Measurements from ENCODE around the gene PAPOLA. TPM values are rescaled to one million over a fixed set of nuclear protein-coding genes. Genes with fewer than 3 reads are reported as not detected.

PAPOLA gene
- total and polyA plus RNA-seq, 4 donors: 62.2 to 285 (median 96.2) TPM

DNA sequence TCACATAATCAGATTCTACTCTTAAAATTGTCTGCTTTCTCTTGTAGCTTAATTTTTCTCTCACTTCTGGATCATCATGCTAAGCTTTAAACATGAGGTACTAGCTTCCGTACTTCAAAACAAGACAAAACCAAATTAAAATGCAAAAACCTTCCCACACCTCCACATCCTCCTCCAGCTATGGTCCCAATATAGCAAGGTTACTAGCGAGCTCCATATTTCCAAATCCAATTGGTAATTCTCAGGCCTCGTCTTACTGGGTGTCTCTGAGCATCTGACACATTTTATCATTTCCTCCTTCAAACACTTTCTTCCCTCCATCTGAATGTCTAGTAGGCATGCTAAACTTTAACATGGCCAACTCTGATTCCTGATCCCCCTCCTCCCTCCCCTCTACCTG is 7.9 kb upstream of the PAPOLA start:
- Histone ChIP-seq H3K27me3 (ENCODE audit: control insufficient read depth in 3 of 3, insufficient read depth in 3 of 3, low read length in 2 of 3) (peaks cover 0 to 4% (median 3%) of the 10 kb centered on the region in 3 donors), H3K4me1 (ENCODE audit: control insufficient read depth in 5 of 5, insufficient read depth in 5 of 5, low read length in 5 of 5) (no peaks in the 10 kb centered on the region), H3K27ac (ENCODE audit: low read depth in 1 of 2, low read length in 1 of 2) (no peak overlapping the region), H3K9me3 (ENCODE audit: control insufficient read depth in 4 of 4, insufficient read depth in 3 of 4, low read length in 3 of 4) (no peaks in the 10 kb centered on the region), H3K9ac (ENCODE audit: insufficient read depth in 1 of 2, low read length in 2 of 2) (no peak overlapping the region), H3K4me3 (no peak overlapping the region), H3K36me3 (ENCODE audit: control insufficient read depth in 4 of 4, insufficient read depth in 4 of 4, low read length in 4 of 4) (no peaks in the 10 kb centered on the region)
- no peak for DNase-seq
- no peak for ATAC-seq (ENCODE audit: insufficient read depth, low FRiP score)
- 88 to 93% methylated on average over 3 of the region's 3 CpGs for WGBS, 2 donors
- TF ChIP-seq, protein P1, sequence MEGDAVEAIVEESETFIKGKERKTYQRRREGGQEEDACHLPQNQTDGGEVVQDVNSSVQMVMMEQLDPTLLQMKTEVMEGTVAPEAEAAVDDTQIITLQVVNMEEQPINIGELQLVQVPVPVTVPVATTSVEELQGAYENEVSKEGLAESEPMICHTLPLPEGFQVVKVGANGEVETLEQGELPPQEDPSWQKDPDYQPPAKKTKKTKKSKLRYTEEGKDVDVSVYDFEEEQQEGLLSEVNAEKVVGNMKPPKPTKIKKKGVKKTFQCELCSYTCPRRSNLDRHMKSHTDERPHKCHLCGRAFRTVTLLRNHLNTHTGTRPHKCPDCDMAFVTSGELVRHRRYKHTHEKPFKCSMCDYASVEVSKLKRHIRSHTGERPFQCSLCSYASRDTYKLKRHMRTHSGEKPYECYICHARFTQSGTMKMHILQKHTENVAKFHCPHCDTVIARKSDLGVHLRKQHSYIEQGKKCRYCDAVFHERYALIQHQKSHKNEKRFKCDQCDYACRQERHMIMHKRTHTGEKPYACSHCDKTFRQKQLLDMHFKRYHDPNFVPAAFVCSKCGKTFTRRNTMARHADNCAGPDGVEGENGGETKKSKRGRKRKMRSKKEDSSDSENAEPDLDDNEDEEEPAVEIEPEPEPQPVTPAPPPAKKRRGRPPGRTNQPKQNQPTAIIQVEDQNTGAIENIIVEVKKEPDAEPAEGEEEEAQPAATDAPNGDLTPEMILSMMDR (IDR thresholded peaks at IDR 0.05; ENCODE audit: control extremely low read depth, extremely low read depth): no peak

DNA sequence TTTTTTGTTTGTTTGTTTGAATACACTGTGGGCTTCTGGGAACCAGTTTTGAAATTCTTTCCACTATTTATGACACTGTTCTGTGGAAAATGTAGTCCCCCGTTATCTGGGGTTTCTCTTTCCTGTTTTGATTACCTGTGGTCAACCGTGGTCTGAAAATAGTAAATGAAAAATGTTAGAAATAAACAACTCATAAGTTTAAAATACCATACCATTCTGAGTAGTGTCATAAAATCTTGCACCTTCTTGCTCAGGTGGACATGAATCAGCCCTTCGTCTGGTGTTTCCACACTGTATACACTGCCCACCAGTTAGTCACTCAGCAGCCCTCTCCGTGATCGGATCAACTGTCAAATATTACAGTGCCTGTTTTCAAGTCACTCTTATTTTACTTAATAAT is 5.1 kb upstream of the PAPOLA start:
- Histone ChIP-seq H3K9me3 (ENCODE audit: control insufficient read depth in 4 of 4, insufficient read depth in 3 of 4, low read length in 3 of 4) (no peaks in the 10 kb centered on the region), H3K36me3 (ENCODE audit: control insufficient read depth in 4 of 4, insufficient read depth in 4 of 4, low read length in 4 of 4) (no peaks in the 10 kb centered on the region), H3K4me1 (ENCODE audit: control insufficient read depth in 5 of 5, insufficient read depth in 5 of 5, low read length in 5 of 5) (peaks cover 0 to 7% (median 6%) of the 10 kb centered on the region in 5 donors), H3K27me3 (ENCODE audit: control insufficient read depth in 3 of 3, insufficient read depth in 3 of 3, low read length in 2 of 3) (peaks cover 0 to 4% (median 0%) of the 10 kb centered on the region in 3 donors), H3K4me3 (no peak overlapping the region), H3K9ac (ENCODE audit: insufficient read depth in 1 of 2, low read length in 2 of 2) (no peak overlapping the region), H3K27ac (ENCODE audit: low read depth in 1 of 2, low read length in 1 of 2) (no peak overlapping the region)
- ATAC-seq (ENCODE audit: insufficient read depth, low FRiP score) (no peak), DNase-seq (no peak)
- WGBS, 2 donors: 52 to 54% methylated on average over 5 of the region's 5 CpGs
- TF ChIP-seq, protein P1 (IDR thresholded peaks at IDR 0.05; ENCODE audit: control extremely low read depth, extremely low read depth): no peak

DNA sequence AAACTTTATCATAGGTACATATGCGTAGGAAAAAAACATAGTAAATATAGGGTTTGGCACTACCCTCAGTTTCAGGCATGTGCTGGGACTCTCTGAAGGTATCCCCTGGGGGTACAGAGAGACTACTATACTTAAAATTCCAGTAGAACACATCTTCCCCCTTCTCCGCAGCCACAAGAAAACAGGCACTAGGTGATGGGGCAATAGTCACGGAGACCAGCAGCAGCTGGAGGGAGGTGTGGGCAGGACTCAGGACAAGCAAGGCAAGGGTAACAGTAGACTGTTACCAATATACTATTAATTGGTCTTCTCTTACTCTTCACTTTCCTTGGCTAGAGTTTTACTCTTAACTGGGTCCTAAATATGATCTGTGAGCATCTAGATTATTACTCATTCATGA is 4.6 kb upstream of the PAPOLA start:
- TF ChIP-seq, protein P1 (IDR thresholded peaks at IDR 0.05; ENCODE audit: control extremely low read depth, extremely low read depth): no peak
- Histone ChIP-seq H3K4me3 (no peak overlapping the region), H3K36me3 (ENCODE audit: control insufficient read depth in 4 of 4, insufficient read depth in 4 of 4, low read length in 4 of 4) (no peaks in the 10 kb centered on the region), H3K27me3 (ENCODE audit: control insufficient read depth in 3 of 3, insufficient read depth in 3 of 3, low read length in 2 of 3) (peaks cover 0 to 4% (median 0%) of the 10 kb centered on the region in 3 donors), H3K9me3 (ENCODE audit: control insufficient read depth in 4 of 4, insufficient read depth in 3 of 4, low read length in 3 of 4) (no peaks in the 10 kb centered on the region), H3K27ac (ENCODE audit: low read depth in 1 of 2, low read length in 1 of 2) (no peak overlapping the region), H3K4me1 (ENCODE audit: control insufficient read depth in 5 of 5, insufficient read depth in 5 of 5, low read length in 5 of 5) (peaks cover 0 to 7% (median 6%) of the 10 kb centered on the region in 5 donors), H3K9ac (ENCODE audit: insufficient read depth in 1 of 2, low read length in 2 of 2) (no peak overlapping the region)
- ATAC-seq (ENCODE audit: insufficient read depth, low FRiP score) (no peak), DNase-seq (no peak)
- WGBS, 2 donors: 62 to 81% methylated on average over 3 of the region's 3 CpGs

DNA sequence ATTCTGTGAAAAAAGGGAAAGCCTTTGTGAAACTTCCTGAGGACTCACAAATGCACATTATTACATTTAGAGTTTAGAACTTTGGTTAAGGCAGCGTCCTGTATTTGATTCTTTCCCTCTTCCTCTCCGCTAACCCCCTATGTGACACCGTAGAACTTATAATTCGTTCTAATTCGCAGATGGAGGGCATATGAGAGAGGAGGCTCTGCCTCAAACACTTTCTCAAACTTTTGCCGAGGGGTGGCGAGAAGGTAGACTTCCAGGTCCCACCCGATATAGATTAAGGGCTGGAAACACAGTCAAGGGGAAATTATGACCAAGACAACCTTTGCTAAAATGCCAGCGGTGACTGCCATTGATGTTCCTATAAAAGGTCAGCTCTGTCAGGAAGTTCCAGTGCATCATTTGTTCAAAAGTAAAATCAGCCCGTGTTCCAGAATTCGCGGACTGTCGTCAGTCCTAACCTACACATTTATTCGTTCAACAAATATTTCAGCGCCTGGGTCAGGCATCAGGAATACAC is 904 bp upstream of the PAPOLA start:
- peak overlapping the region; percentile 68 for H3K4me3 ChIP-seq
- H3K27me3 ChIP-seq (ENCODE audit: control insufficient read depth in 3 of 3, insufficient read depth in 3 of 3, low read length in 2 of 3): no peaks in the 10 kb centered on the region
- peak overlapping the region; percentile 92 to 97 for H3K27ac ChIP-seq (ENCODE audit: low read depth in 1 of 2, low read length in 1 of 2)
- H3K9me3 ChIP-seq (ENCODE audit: control insufficient read depth in 4 of 4, insufficient read depth in 3 of 4, low read length in 3 of 4): no peaks in the 10 kb centered on the region
- H3K9ac ChIP-seq (ENCODE audit: insufficient read depth in 1 of 2, low read length in 2 of 2): peak overlapping the region; percentile 74 to 87
- H3K4me1 ChIP-seq (ENCODE audit: control insufficient read depth in 5 of 5, insufficient read depth in 5 of 5, low read length in 5 of 5): peaks cover 0 to 25% (median 16%) of the 10 kb centered on the region in 5 donors
- 7 to 10% methylated on average over 15 of the region's 15 CpGs for WGBS, 2 donors
- ATAC-seq (ENCODE audit: insufficient read depth, low FRiP score) (no peak), DNase-seq (peak in 1 of 3 donors; percentile 13)
- no peaks in the 10 kb centered on the region for H3K36me3 ChIP-seq (ENCODE audit: control insufficient read depth in 4 of 4, insufficient read depth in 4 of 4, low read length in 4 of 4)
- TF ChIP-seq, protein P1 (IDR thresholded peaks at IDR 0.05; ENCODE audit: control extremely low read depth, extremely low read depth): no peak
